Endothelial cell (in vitro differentiated cells): ENCODE results near the gene ZC3H12C. TPM values are rescaled to one million over a fixed set of nuclear protein-coding genes. Genes with fewer than 3 reads are reported as not detected.
"Not testable (repeated sequence)": the region's sequence is repeated elsewhere in the genome, so short reads cannot be mapped to it uniquely, and the experiment has no call there.

ENCODE experiments used
- DNase-seq: peaks from one replicate; pipeline ENCODE4 v3.0.0; 2021; ENCODE audit warnings: low spot score
- H3K27ac Mint-ChIP-seq: one replicate; pipeline ENCODE4 v1.8.0; 2021; ENCODE audit warnings: mixed read lengths, inconsistent platforms; ENCODE audit not compliant: unreplicated experiment
- H3K27me3 Mint-ChIP-seq: one replicate; pipeline ENCODE4 v1.8.0; 2021; ENCODE audit warnings: mild to moderate bottlenecking, moderate library complexity, mixed read lengths, inconsistent platforms; ENCODE audit not compliant: unreplicated experiment
- H3K36me3 Mint-ChIP-seq: one replicate; pipeline ENCODE4 v1.8.0; 2021; ENCODE audit warnings: mild to moderate bottlenecking, low read depth, mixed read lengths, inconsistent platforms; ENCODE audit not compliant: unreplicated experiment
- H3K4me1 Mint-ChIP-seq: one replicate; pipeline ENCODE4 v1.8.0; 2021; ENCODE audit warnings: mild to moderate bottlenecking, mixed read lengths, inconsistent platforms; ENCODE audit not compliant: unreplicated experiment
- H3K4me3 Mint-ChIP-seq: one replicate; pipeline ENCODE4 v1.8.0; 2021; ENCODE audit warnings: mild to moderate bottlenecking, mixed read lengths, inconsistent platforms; ENCODE audit not compliant: unreplicated experiment
- H3K9me3 Mint-ChIP-seq: one replicate; pipeline ENCODE4 v1.8.0; 2021; ENCODE audit warnings: mixed read lengths, inconsistent platforms; ENCODE audit not compliant: unreplicated experiment
- CTCF ChIP-seq: fragments of 200-600 bp; sonication (generic); IDR thresholded peaks from one replicate; pipeline ENCODE4 v1.5.0; 2021; ENCODE audit warnings: antibody characterized with exemption; ENCODE audit not compliant: unreplicated experiment
- total RNA-seq: library from RNA; stranded (reverse); fragmentation: NEBNext Ultra II Directional; extraction: Animal tissue kit (Norgen Biotek cat#: 25700); gene quantifications from one replicate; pipeline ENCODE4 v1.2.1, GENCODE V29; 2021; ENCODE audit not compliant: unreplicated experiment

Gene ZC3H12C
- total RNA-seq, 1 donor from 2014 or later = 6.4 TPM

- peaks cover 4% of the 10 kb centered on the region for H3K36me3 Mint-ChIP-seq
- no peak for TF ChIP-seq CTCF
- no peak overlapping the region for H3K4me3 Mint-ChIP-seq
- H3K27ac Mint-ChIP-seq = no peak overlapping the region
- no peaks in the 10 kb centered on the region for H3K4me1 Mint-ChIP-seq
- H3K27me3 Mint-ChIP-seq = peaks cover 5% of the 10 kb centered on the region
- no peak for DNase-seq
- H3K9me3 Mint-ChIP-seq = no peaks in the 10 kb centered on the region
Measured at GRCh38 chr11:110190885-110191284, 97.7 kb downstream of the ZC3H12C start.

GRCh38 chr11:110192604-110193282 lies 99.6 kb downstream of the ZC3H12C start:
- not testable (repeated sequence) for H3K4me3 Mint-ChIP-seq, H3K9me3 Mint-ChIP-seq, H3K4me1 Mint-ChIP-seq, H3K36me3 Mint-ChIP-seq, H3K27ac Mint-ChIP-seq, DNase-seq, H3K27me3 Mint-ChIP-seq

GRCh38 chr11:110194211-110194766 lies 101.1 kb downstream of the ZC3H12C start:
- not testable (repeated sequence) for H3K27ac Mint-ChIP-seq, H3K4me3 Mint-ChIP-seq, H3K27me3 Mint-ChIP-seq, H3K9me3 Mint-ChIP-seq, H3K36me3 Mint-ChIP-seq, DNase-seq, H3K4me1 Mint-ChIP-seq

- Mint-ChIP-seq H3K27me3 (peaks cover 4% of the 10 kb centered on the region), H3K36me3 (peaks cover 4% of the 10 kb centered on the region), H3K27ac (no peak overlapping the region), H3K4me1 (no peaks in the 10 kb centered on the region), H3K9me3 (no peaks in the 10 kb centered on the region), H3K4me3 (no peak overlapping the region)
- TF ChIP-seq CTCF = no peak
- DNase-seq = no peak
Measured at GRCh38 chr11:110196241-110196754, 103.1 kb downstream of the ZC3H12C start.

GRCh38 chr11:110196884-110197420 lies 103.8 kb downstream of the ZC3H12C start:
- Mint-ChIP-seq H3K27ac (no peak overlapping the region), H3K36me3 (peaks cover 4% of the 10 kb centered on the region), H3K27me3 (peaks cover 4% of the 10 kb centered on the region), H3K9me3 (no peaks in the 10 kb centered on the region), H3K4me1 (no peaks in the 10 kb centered on the region), H3K4me3 (no peak overlapping the region)
- TF ChIP-seq CTCF = no peak
- no peak for DNase-seq
